Measurements from ENCODE around the gene TARS3.

GRCh38 chr15:101625980-101626379, 98.3 kb downstream of the TARS3 start:
- TF ChIP-seq CTCF (conservative IDR thresholded peaks at IDR 0.05) (no peak), ZFX (IDR thresholded peaks at IDR 0.05) (no peak)

All from C4-2B (cell line).